NT2/D1 (cell line): ENCODE measurements around the gene ST3GAL4.

Experiments used
- DNase-seq: peaks from one replicate; pipeline ENCODE4 v3.0.0-alpha.2; 2011; ENCODE audit warnings: low read depth, low spot score
- H3K27me3 ChIP-seq: 2 replicates; pipeline ENCODE4 v1.6.0; 2011; ENCODE audit warnings: mild to moderate bottlenecking; ENCODE audit not compliant: insufficient read length, insufficient read depth
- H3K36me3 ChIP-seq: 2 replicates; pipeline ENCODE4 v1.6.1; 2011; ENCODE audit warnings: mild to moderate bottlenecking, low read length, mixed read lengths; ENCODE audit not compliant: insufficient read depth, insufficient read length
- H3K4me1 ChIP-seq: 2 replicates; pipeline ENCODE4 v1.5.1; 2011; ENCODE audit not compliant: insufficient read depth, insufficient read length
- H3K4me3 ChIP-seq: 2 replicates; pipeline ENCODE4 v1.5.1; 2011; ENCODE audit warnings: low read depth; ENCODE audit not compliant: insufficient read length
- H3K9ac ChIP-seq: 2 replicates; pipeline ENCODE4 v1.6.0; 2011; ENCODE audit warnings: low read depth; ENCODE audit not compliant: insufficient read length
- H3K9me3 ChIP-seq: 2 replicates; pipeline ENCODE4 v1.5.1; 2011; ENCODE audit warnings: mild to moderate bottlenecking, low read length; ENCODE audit not compliant: insufficient read depth
- SUZ12 ChIP-seq: IDR thresholded peaks from 2 replicates; pipeline ENCODE4 v1.6.1; 2011; ENCODE audit not compliant: insufficient read length, insufficient read depth; ENCODE audit errors: extremely low read depth
- YY1 ChIP-seq: IDR thresholded peaks from 2 replicates; pipeline ENCODE4 v1.6.1; 2011; ENCODE audit not compliant: insufficient read length, insufficient read depth
- ZNF274 ChIP-seq: IDR thresholded peaks from 2 replicates; pipeline ENCODE4 v1.6.1; 2011; ENCODE audit warnings: mild to moderate bottlenecking, low read depth, low read length

The ST3GAL4 gene

DNA sequence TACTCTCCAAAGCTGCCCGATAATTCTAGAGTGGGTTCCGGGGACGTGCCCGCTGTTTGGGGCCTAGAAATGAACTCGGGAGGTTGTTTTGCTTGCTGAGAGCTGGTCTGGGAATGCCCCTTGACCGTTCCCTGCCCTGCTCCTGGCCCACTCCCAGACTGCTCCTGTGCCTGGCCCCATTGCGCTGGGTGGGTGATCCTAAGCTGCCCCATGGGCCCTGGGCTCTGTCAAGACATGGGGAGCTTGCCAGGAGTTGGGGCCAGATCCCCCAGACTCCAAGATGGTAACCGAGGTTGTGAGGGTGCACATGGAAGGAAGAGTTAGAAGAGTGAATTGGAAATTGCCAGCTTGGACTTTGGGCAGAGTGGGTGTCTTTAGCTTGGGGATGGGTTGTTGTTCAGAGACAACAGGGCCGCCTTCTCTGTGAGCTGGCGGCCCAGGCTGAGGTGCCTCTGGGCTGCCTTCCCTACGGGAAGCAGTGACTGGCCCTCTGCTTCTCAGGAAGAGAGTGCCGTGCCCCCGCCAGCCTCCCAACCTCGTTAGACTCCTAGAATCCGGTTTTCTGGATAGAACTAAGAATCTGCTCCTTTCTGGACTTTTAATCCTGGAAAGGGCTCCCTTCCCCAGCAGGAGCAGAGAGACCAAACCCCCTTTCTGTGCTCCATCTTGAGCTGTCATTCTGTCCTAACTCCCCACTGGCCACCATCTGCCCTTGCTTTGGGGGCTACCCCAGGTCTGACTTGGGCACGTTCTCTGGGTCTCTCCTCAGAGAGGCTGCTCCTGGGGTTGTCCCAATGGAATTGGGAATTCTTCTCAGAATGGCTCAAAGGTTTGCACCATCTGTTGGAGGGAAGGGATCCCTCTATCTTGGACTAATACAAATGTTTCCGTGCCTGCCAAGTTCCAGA lies 1.8 kb downstream of the ST3GAL4 start:
- no peak for DNase-seq
- Histone ChIP-seq H3K4me3 (no peak overlapping the region), H3K27me3 (no peaks in the 10 kb centered on the region), H3K9me3 (no peaks in the 10 kb centered on the region), H3K4me1 (peaks cover 8% of the 10 kb centered on the region), H3K36me3 (peaks cover 14% of the 10 kb centered on the region), H3K9ac (no peak overlapping the region)
- TF ChIP-seq SUZ12 (no peak), ZNF274 (no peak), YY1 (no peak)

GRCh38 chr11:126357969-126358762 lies 2.7 kb downstream of the ST3GAL4 start:
- Histone ChIP-seq H3K4me1 (peaks cover 10% of the 10 kb centered on the region), H3K9ac (no peak overlapping the region), H3K36me3 (peaks cover 12% of the 10 kb centered on the region), H3K27me3 (no peaks in the 10 kb centered on the region), H3K4me3 (no peak overlapping the region), H3K9me3 (no peaks in the 10 kb centered on the region)
- DNase-seq, result no peak
- TF ChIP-seq YY1, result no peak
- TF ChIP-seq ZNF274, result no peak
- TF ChIP-seq SUZ12, result no peak

GRCh38 chr11:126358763-126359160 lies 3.3 kb downstream of the ST3GAL4 start:
- Histone ChIP-seq H3K9ac (no peak overlapping the region), H3K4me3 (no peak overlapping the region), H3K4me1 (peaks cover 13% of the 10 kb centered on the region), H3K36me3 (peaks cover 12% of the 10 kb centered on the region), H3K27me3 (no peaks in the 10 kb centered on the region), H3K9me3 (no peaks in the 10 kb centered on the region)
- no peak for DNase-seq
- TF ChIP-seq ZNF274 (no peak), YY1 (no peak), SUZ12 (no peak)

DNA sequence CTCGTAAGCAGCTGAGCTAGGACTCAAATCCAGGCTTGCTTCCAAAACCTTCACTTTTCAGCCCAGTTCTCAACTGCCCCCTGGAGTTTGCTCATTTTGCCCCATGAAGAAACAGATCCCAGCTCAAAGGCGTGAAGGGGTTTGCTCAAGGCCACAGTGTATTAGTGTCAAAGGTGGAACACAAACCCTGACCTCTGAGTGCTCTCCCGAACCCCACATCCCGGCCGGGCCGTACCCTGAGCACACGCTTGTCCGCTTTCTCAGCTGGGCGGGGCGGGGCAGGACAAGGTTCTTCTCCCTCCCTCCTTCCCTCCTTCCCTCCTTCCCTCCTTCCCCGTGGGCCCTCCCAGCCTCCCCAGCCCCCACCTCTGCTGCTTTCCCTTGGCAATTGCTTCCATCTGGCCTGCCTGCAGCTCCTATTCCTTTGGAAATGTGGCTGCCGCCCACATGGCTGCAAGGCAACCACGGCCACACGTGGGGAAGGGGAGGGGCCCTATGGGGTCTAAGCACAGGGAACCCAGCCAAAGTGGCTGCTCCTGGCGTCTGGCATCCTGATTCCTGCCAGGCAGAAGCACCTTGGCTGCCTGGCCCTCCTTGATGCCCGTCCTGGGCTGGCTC lies 4.1 kb downstream of the ST3GAL4 start:
- H3K9ac ChIP-seq, result no peak overlapping the region
- peaks cover 14% of the 10 kb centered on the region for H3K4me1 ChIP-seq
- H3K9me3 ChIP-seq, result no peaks in the 10 kb centered on the region
- DNase-seq, result no peak
- H3K36me3 ChIP-seq, result peaks cover 12% of the 10 kb centered on the region
- H3K27me3 ChIP-seq, result no peaks in the 10 kb centered on the region
- TF ChIP-seq YY1 (no peak), SUZ12 (no peak), ZNF274 (no peak)
- H3K4me3 ChIP-seq, result no peak overlapping the region

GRCh38 chr11:126360049-126360446 lies 4.6 kb downstream of the ST3GAL4 start:
- H3K27me3 ChIP-seq, result no peaks in the 10 kb centered on the region
- no peak overlapping the region for H3K9ac ChIP-seq
- no peak overlapping the region for H3K4me3 ChIP-seq
- DNase-seq, result no peak
- H3K4me1 ChIP-seq, result peaks cover 14% of the 10 kb centered on the region
- no peak for TF ChIP-seq SUZ12
- H3K36me3 ChIP-seq, result peaks cover 12% of the 10 kb centered on the region
- H3K9me3 ChIP-seq, result no peaks in the 10 kb centered on the region

- Histone ChIP-seq H3K4me3 (no peak overlapping the region), H3K36me3 (peaks cover 12% of the 10 kb centered on the region), H3K9ac (no peak overlapping the region), H3K9me3 (no peaks in the 10 kb centered on the region), H3K4me1 (peaks cover 14% of the 10 kb centered on the region), H3K27me3 (no peaks in the 10 kb centered on the region)
- TF ChIP-seq YY1, result no peak
- TF ChIP-seq SUZ12, result no peak
- TF ChIP-seq ZNF274, result no peak
- no peak for DNase-seq
Observed at GRCh38 chr11:126361400-126361799, 5.9 kb downstream of the ST3GAL4 start.
